GM23338 (cell line): ENCODE measurements around the gene EXOC3L2.

ENCODE experiments used
- CREB1 ChIP-seq: fragments of 250-450 bp; sonication (Bioruptor Pico); IDR thresholded peaks from 2 replicates; pipeline ENCODE4 v1.5.0; 2020; ENCODE audit warnings: low read depth, mild to moderate bottlenecking, moderate library complexity
- CTCF ChIP-seq, 2 experiments: fragments of 200-600 bp in 1 of 2; sonication (generic) in 1 of 2; conservative IDR thresholded peaks; 2 replicates each; pipeline versions ENCODE4 v1.5.1 to v1.6.1; 2016 to 2017; ENCODE audit warnings: antibody characterized with exemption in 2 of 2, low read depth in 2 of 2, mild to moderate bottlenecking in 2 of 2, moderate library complexity in 1 of 2
- EZH2phosphoT487 ChIP-seq: fragments of 200-600 bp; sonication (generic); IDR thresholded peaks from one replicate; pipeline ENCODE4 v1.8.1; 2018; ENCODE audit warnings: antibody characterized with exemption; ENCODE audit not compliant: unreplicated experiment
- JUNB ChIP-seq: IDR thresholded peaks from one replicate; pipeline ENCODE4 v1.6.1; 2016; ENCODE audit warnings: antibody characterized with exemption; ENCODE audit not compliant: unreplicated experiment
- POLR2AphosphoS5 ChIP-seq: IDR thresholded peaks from 2 replicates; pipeline ENCODE4 v1.6.1; 2016; ENCODE audit warnings: antibody characterized with exemption, low read depth
- REST ChIP-seq: IDR thresholded peaks from one replicate; pipeline ENCODE4 v1.6.1; 2018; ENCODE audit warnings: antibody characterized with exemption; ENCODE audit not compliant: unreplicated experiment
- ZNF331 ChIP-seq: fragments of 250-450 bp; sonication (Bioruptor Pico); IDR thresholded peaks from 2 replicates; pipeline ENCODE4 v1.5.0; 2020; ENCODE audit warnings: low read depth, mild to moderate bottlenecking, moderate library complexity
- ZNF462 ChIP-seq: fragments of 250-450 bp; sonication (Bioruptor Pico); IDR thresholded peaks from 2 replicates; pipeline ENCODE4 v1.5.0; 2020; ENCODE audit warnings: mild to moderate bottlenecking, moderate library complexity

- TF ChIP-seq JUNB = no peak
- peak in 1 of 2 experiments; percentile 35; a peak in 1 of 4 replicates for TF ChIP-seq CTCF (conservative IDR thresholded peaks at IDR 0.05; ENCODE audit: low read depth in 2 of 2)
- TF ChIP-seq CREB1 (CRISPR knock-in tag) = no peak
- no peak for TF ChIP-seq REST
- TF ChIP-seq POLR2AphosphoS5 = no peak
- TF ChIP-seq EZH2phosphoT487 = no peak
- no peak for TF ChIP-seq ZNF331 (CRISPR knock-in tag)
- no peak for TF ChIP-seq ZNF462 (CRISPR knock-in tag)
Measured at GRCh38 chr19:45164577-45165335, 80.5 kb downstream of the EXOC3L2 start.
